Large intestine (tissue), 12 donors: ENCODE data around the gene PHYKPL. TPM values are rescaled to one million over a fixed set of nuclear protein-coding genes. Genes with fewer than 3 reads are reported as not detected.

Source experiments
- DNase-seq, 2 donors: peaks; one replicate each; pipeline versions ENCODE4 v3.0.0 to v3.0.0-alpha.2; 2013
- H3K27ac ChIP-seq: one replicate; pipeline ENCODE4 v1.5.1; 2013; ENCODE audit warnings: low read length
- H3K27me3 ChIP-seq: 2 replicates; pipeline ENCODE4 v1.6.1; 2013; ENCODE audit warnings: low read length; ENCODE audit not compliant: control insufficient read depth, insufficient read depth
- H3K36me3 ChIP-seq: 2 replicates; pipeline ENCODE4 v1.6.1; 2013; ENCODE audit warnings: low read length; ENCODE audit not compliant: control insufficient read depth, insufficient read depth
- H3K4me1 ChIP-seq: one replicate; pipeline ENCODE4 v1.6.1; 2013; ENCODE audit warnings: low read length; ENCODE audit not compliant: control insufficient read depth, insufficient read depth
- H3K4me3 ChIP-seq: one replicate; pipeline ENCODE4 v1.5.1; 2013; ENCODE audit warnings: low read length
- H3K9me3 ChIP-seq: one replicate; pipeline ENCODE4 v1.6.1; 2013; ENCODE audit warnings: mild to moderate bottlenecking, low read depth, low read length, moderate library complexity; ENCODE audit not compliant: control insufficient read depth
- WGBS: methylation state at CpG from one replicate; pipeline ENCODE4 v1.1.5; 2013; ENCODE audit warnings: low lambda C conversion rate; ENCODE audit not compliant: insufficient coverage; 5-methylcytosine and 5-hydroxymethylcytosine counted together
- long read RNA-seq, 11 donors: transcript quantifications; one replicate each; lab custom pipeline, GENCODE V29; 2026
- polyA plus RNA-seq: library from polyadenylated mRNA; unstranded; fragments of 120-200 nt; gene quantifications from one replicate; pipeline ENCODE4 v1.2.1, GENCODE V29; 2013

Gene PHYKPL
- polyA plus RNA-seq = 168 TPM
- long read RNA-seq, donor 1, partial matches to known transcripts = 0 of 6 reads
- long read RNA-seq, donor 1, other reads (novel, unspliced or antisense) = 0 of 6 reads
- long read RNA-seq, donor 2, transcript PHYKPL-201 (13 exons, 2,038 nt) = major isoform, 10 of 11 reads
- long read RNA-seq, donor 2, partial matches to known transcripts = 0 of 11 reads
- long read RNA-seq, donor 2, other reads (novel, unspliced or antisense) = 0 of 11 reads
- long read RNA-seq, donor 3, transcript PHYKPL-201 (13 exons, 2,038 nt) = major isoform, 13 of 503 reads
- long read RNA-seq, donor 3, partial matches to known transcripts = 436 of 503 reads
- long read RNA-seq, donor 3, other reads (novel, unspliced or antisense) = 51 of 503 reads
- long read RNA-seq, donor 4, partial matches to known transcripts = 0 of 2 reads
- long read RNA-seq, donor 4, other reads (novel, unspliced or antisense) = 0 of 2 reads
- long read RNA-seq, donor 5, partial matches to known transcripts = 103 of 121 reads
- long read RNA-seq, donor 5, other reads (novel, unspliced or antisense) = 14 of 121 reads
- long read RNA-seq, donor 6, transcript PHYKPL-201 (13 exons, 2,038 nt) = major isoform, 6 of 7 reads
- long read RNA-seq, donor 6, partial matches to known transcripts = 0 of 7 reads
- long read RNA-seq, donor 6, other reads (novel, unspliced or antisense) = 0 of 7 reads
- long read RNA-seq, donor 7, partial matches to known transcripts = 95 of 124 reads
- long read RNA-seq, donor 7, other reads (novel, unspliced or antisense) = 26 of 124 reads
- long read RNA-seq, donor 8, transcript PHYKPL-201 (13 exons, 2,038 nt) = major isoform, 8 of 11 reads
- long read RNA-seq, donor 8, partial matches to known transcripts = 0 of 11 reads
- long read RNA-seq, donor 8, other reads (novel, unspliced or antisense) = 0 of 11 reads
- long read RNA-seq, donor 9, transcript PHYKPL-201 (13 exons, 2,038 nt) = major isoform, 13 of 14 reads
- long read RNA-seq, donor 9, partial matches to known transcripts = 0 of 14 reads
- long read RNA-seq, donor 9, other reads (novel, unspliced or antisense) = 0 of 14 reads
- long read RNA-seq, donor 10, transcript PHYKPL-201 (13 exons, 2,038 nt) = major isoform, 19 of 275 reads
- long read RNA-seq, donor 10, partial matches to known transcripts = 183 of 275 reads
- long read RNA-seq, donor 10, other reads (novel, unspliced or antisense) = 70 of 275 reads
- long read RNA-seq, donor 11, transcript PHYKPL-201 (13 exons, 2,038 nt) = major isoform, 7 of 178 reads
- long read RNA-seq, donor 11, partial matches to known transcripts = 149 of 178 reads
- long read RNA-seq, donor 11, other reads (novel, unspliced or antisense) = 22 of 178 reads

GRCh38 chr5:178232124-178232919, at the start of gene PHYKPL:
Gene PHYKPL, minus strand, starts transcription at chr5:178232802. Its CDS starts 252 bp downstream, at chr5:178232550.
- H3K27me3 ChIP-seq = no peaks in the 10 kb centered on the region
- peaks cover 37% of the 10 kb centered on the region for H3K4me1 ChIP-seq
- peak; percentile 50 to 85 for DNase-seq
- H3K9me3 ChIP-seq = no peaks in the 10 kb centered on the region
- peaks cover 38% of the 10 kb centered on the region for H3K36me3 ChIP-seq
- H3K27ac ChIP-seq = peak within 1 kb of the TSS; percentile 90
- H3K4me3 ChIP-seq = peak within 1 kb of the TSS; percentile 74
- 8% methylated on average over 5 of the region's 102 CpGs for WGBS

GRCh38 chr5:178282391-178282790, 49.8 kb upstream of the PHYKPL start:
- WGBS = no CpG with 5 or more reads among the region's 4 CpGs
- Histone ChIP-seq H3K27me3 (peaks cover 10% of the 10 kb centered on the region), H3K9me3 (no peaks in the 10 kb centered on the region), H3K36me3 (no peaks in the 10 kb centered on the region), H3K4me3 (no peak overlapping the region), H3K4me1 (no peaks in the 10 kb centered on the region), H3K27ac (no peak overlapping the region)
- DNase-seq = no peak

- WGBS = no CpG with 5 or more reads among the region's 19 CpGs
- Histone ChIP-seq H3K36me3 (no peaks in the 10 kb centered on the region), H3K9me3 (no peaks in the 10 kb centered on the region), H3K27ac (no peak overlapping the region), H3K4me1 (no peaks in the 10 kb centered on the region), H3K27me3 (peaks cover 10% of the 10 kb centered on the region), H3K4me3 (no peak overlapping the region)
- no peak for DNase-seq
These were observed 48.7 kb upstream of the PHYKPL start for GRCh38 chr5:178281331-178281730.

GRCh38 chr5:178280631-178281030, 48.0 kb upstream of the PHYKPL start:
- Histone ChIP-seq H3K36me3 (no peaks in the 10 kb centered on the region), H3K9me3 (no peaks in the 10 kb centered on the region), H3K27ac (no peak overlapping the region), H3K4me3 (no peak overlapping the region), H3K4me1 (no peaks in the 10 kb centered on the region), H3K27me3 (peaks cover 10% of the 10 kb centered on the region)
- no peak for DNase-seq
- WGBS = no CpG with 5 or more reads among the region's 9 CpGs

GRCh38 chr5:178279723-178280438, 47.3 kb upstream of the PHYKPL start:
- Histone ChIP-seq H3K4me1 (no peaks in the 10 kb centered on the region), H3K27me3 (peaks cover 10% of the 10 kb centered on the region), H3K27ac (no peak overlapping the region), H3K9me3 (no peaks in the 10 kb centered on the region), H3K4me3 (no peak overlapping the region), H3K36me3 (no peaks in the 10 kb centered on the region)
- peak; percentile 43 to 61 for DNase-seq
- no CpG with 5 or more reads among the region's 33 CpGs for WGBS

- no CpG with 5 or more reads among the region's 14 CpGs for WGBS
- peaks cover 10% of the 10 kb centered on the region for H3K27me3 ChIP-seq
- H3K4me3 ChIP-seq = no peak overlapping the region
- no peak overlapping the region for H3K27ac ChIP-seq
- H3K4me1 ChIP-seq = no peaks in the 10 kb centered on the region
- DNase-seq = no peak
- H3K9me3 ChIP-seq = no peaks in the 10 kb centered on the region
- no peaks in the 10 kb centered on the region for H3K36me3 ChIP-seq
These were observed 46.6 kb upstream of the PHYKPL start for GRCh38 chr5:178279026-178279722.

GRCh38 chr5:178278358-178279023, 45.9 kb upstream of the PHYKPL start:
- Histone ChIP-seq H3K4me1 (no peaks in the 10 kb centered on the region), H3K36me3 (no peaks in the 10 kb centered on the region), H3K27ac (no peak overlapping the region), H3K9me3 (no peaks in the 10 kb centered on the region), H3K27me3 (peaks cover 10% of the 10 kb centered on the region), H3K4me3 (no peak overlapping the region)
- no CpG with 5 or more reads among the region's 18 CpGs for WGBS
- no peak for DNase-seq

GRCh38 chr5:178277866-178278265, 45.3 kb upstream of the PHYKPL start:
- Histone ChIP-seq H3K27ac (no peak overlapping the region), H3K9me3 (no peaks in the 10 kb centered on the region), H3K36me3 (no peaks in the 10 kb centered on the region), H3K27me3 (peaks cover 10% of the 10 kb centered on the region), H3K4me3 (no peak overlapping the region), H3K4me1 (no peaks in the 10 kb centered on the region)
- no CpG with 5 or more reads among the region's 12 CpGs for WGBS
- DNase-seq = no peak
